OCI-LY3 (cell line): ENCODE data around the gene TEX22.
"Not testable (repeated sequence)": the region's sequence is repeated elsewhere in the genome, so short reads cannot be mapped to it uniquely, and the experiment has no call there.

Experiments used
- H2AFZ ChIP-seq: fragments of 200-600, 300-600 bp; shearing (Covaris generic); 2 replicates; pipeline ENCODE4 v1.6.0; 2014; ENCODE audit warnings: antibody characterized with exemption, low read depth, low read length
- H3K27ac ChIP-seq: fragments of 200-600, 300-600 bp; sonication (generic); 2 replicates; pipeline ENCODE4 v1.5.1; 2014; ENCODE audit warnings: mild to moderate bottlenecking, low read length, moderate library complexity, mixed read lengths
- H3K27me3 ChIP-seq: fragments of 200-600, 300-600 bp; sonication (generic); 2 replicates; pipeline ENCODE4 v1.6.1; 2014; ENCODE audit warnings: low read depth, low read length, mixed read lengths
- H3K36me3 ChIP-seq: fragments of 200-600, 300-600 bp; sonication (generic); replicated peaks from 2 replicates; pipeline ENCODE3; 2014; ENCODE audit warnings: low read depth, low read length, mixed read lengths
- H3K4me1 ChIP-seq: fragments of 300-600, 200-600 bp; sonication (generic); 2 replicates; pipeline ENCODE4 v1.6.1; 2014; ENCODE audit warnings: low read length, mixed read lengths
- H3K4me2 ChIP-seq: fragments of 200-600, 300-600 bp; sonication (generic); 2 replicates; pipeline ENCODE4 v1.6.1; 2014; ENCODE audit warnings: low read length, mixed read lengths
- H3K4me3 ChIP-seq: fragments of 300-600, 200-600 bp; sonication (generic); 2 replicates; pipeline ENCODE4 v1.5.1; 2014; ENCODE audit warnings: antibody characterized with exemption, mild to moderate bottlenecking, low read length, moderate library complexity
- H3K79me2 ChIP-seq: fragments of 300-600, 200-600 bp; shearing (Covaris generic); 2 replicates; pipeline ENCODE4 v1.6.1; 2014; ENCODE audit warnings: mild to moderate bottlenecking, low read length, mixed read lengths
- H3K9ac ChIP-seq: fragments of 300-600, 200-600 bp; shearing (Covaris generic); 2 replicates; pipeline ENCODE4 v1.6.0; 2014; ENCODE audit warnings: mild to moderate bottlenecking, low read length, moderate library complexity
- H3K9me3 ChIP-seq: fragments of 200-600, 300-600 bp; shearing (Covaris generic); 2 replicates; pipeline ENCODE4 v1.6.1; 2014; ENCODE audit warnings: low read length, mixed read lengths; ENCODE audit not compliant: insufficient read depth
- H4K20me1 ChIP-seq: fragments of 200-600, 300-600 bp; sonication (generic); 2 replicates; pipeline ENCODE4 v1.6.1; 2016; ENCODE audit warnings: low read length, mixed read lengths; ENCODE audit not compliant: insufficient read depth
- EZH2phosphoT487 ChIP-seq: fragments of 200-600 bp; shearing (Covaris generic); IDR thresholded peaks from 2 replicates; pipeline ENCODE4 v1.6.1; 2018; ENCODE audit warnings: antibody characterized with exemption, mixed run types, low read depth
- TF ChIP-seq, protein P1 (sequence below): fragments of 200-600, 300-600 bp; sonication (generic); IDR thresholded peaks from 2 replicates; pipeline ENCODE4 v1.5.1; 2014; ENCODE audit warnings: antibody characterized with exemption, low read length, low read depth

The TEX22 gene

DNA sequence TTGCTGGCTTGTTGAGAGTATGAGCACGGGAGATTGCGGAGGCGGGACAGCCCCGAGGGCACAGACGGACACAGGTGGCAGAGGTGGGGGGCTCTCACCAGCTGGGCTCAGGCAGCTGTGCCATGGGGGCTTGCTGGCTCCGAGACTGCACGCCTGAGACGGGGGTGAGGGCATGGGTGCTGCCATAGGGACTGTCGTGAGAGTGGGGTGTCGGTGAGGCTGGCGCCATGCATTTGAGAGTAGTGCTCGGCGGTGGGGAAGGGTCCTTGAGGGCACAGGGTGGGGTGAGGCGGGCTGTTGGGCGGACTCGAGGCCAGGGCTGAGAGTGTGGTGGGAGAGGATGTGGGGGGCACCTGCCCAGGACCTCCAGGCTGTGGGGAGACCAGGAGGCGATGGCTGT is 40.7 kb upstream of the TEX22 start:
- Histone ChIP-seq H3K4me1 (peaks cover 1% of the 10 kb centered on the region), H3K4me3 (no peak overlapping the region), H3K79me2 (no peaks in the 10 kb centered on the region), H2AFZ (no peak overlapping the region), H3K27me3 (no peaks in the 10 kb centered on the region), H3K36me3 (no peaks in the 10 kb centered on the region), H3K4me2 (no peak overlapping the region), H3K9me3 (no peaks in the 10 kb centered on the region), H3K9ac (no peak overlapping the region), H4K20me1 (no peaks in the 10 kb centered on the region), H3K27ac (no peak overlapping the region)
- TF ChIP-seq, protein P1, sequence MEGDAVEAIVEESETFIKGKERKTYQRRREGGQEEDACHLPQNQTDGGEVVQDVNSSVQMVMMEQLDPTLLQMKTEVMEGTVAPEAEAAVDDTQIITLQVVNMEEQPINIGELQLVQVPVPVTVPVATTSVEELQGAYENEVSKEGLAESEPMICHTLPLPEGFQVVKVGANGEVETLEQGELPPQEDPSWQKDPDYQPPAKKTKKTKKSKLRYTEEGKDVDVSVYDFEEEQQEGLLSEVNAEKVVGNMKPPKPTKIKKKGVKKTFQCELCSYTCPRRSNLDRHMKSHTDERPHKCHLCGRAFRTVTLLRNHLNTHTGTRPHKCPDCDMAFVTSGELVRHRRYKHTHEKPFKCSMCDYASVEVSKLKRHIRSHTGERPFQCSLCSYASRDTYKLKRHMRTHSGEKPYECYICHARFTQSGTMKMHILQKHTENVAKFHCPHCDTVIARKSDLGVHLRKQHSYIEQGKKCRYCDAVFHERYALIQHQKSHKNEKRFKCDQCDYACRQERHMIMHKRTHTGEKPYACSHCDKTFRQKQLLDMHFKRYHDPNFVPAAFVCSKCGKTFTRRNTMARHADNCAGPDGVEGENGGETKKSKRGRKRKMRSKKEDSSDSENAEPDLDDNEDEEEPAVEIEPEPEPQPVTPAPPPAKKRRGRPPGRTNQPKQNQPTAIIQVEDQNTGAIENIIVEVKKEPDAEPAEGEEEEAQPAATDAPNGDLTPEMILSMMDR: no peak
- TF ChIP-seq EZH2phosphoT487: no peak

DNA sequence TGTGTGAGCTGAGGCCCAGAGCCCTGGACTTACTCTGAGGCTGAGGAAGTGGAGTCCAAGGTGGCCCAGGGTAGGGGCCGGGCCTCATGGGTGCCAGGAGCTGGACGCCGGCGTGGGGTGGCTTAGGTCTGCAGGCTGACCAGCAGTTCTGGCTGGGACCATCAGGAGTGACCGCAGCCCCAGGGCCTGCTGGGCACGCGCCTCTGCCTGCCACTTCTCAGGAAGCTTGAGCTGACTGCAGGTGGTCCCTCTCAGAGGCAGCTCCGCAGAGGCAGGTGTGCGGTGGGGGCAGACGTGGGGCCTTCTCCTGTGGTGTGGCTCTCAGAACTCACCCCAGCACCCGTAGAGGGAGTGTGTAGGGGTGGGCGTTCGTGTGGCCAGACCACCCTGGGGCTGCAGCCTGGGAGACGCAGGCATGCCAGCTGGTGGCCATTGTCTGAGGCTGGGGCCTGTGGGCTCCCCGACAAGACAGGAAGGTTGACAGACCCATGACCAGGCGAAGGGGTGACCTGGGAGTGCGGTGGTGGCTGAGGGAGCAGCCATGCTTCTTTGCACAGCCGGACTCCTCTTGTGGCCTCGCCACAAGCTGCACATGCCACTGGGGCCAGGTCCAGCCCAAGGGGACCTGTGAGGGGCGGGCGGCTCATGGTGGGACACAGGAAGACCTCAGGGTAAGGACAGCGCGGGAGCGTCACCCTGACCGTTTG is 40.0 kb upstream of the TEX22 start:
- H3K4me2 ChIP-seq: no peak overlapping the region
- TF ChIP-seq, protein P1: no peak
- no peak overlapping the region for H2AFZ ChIP-seq
- no peaks in the 10 kb centered on the region for H3K27me3 ChIP-seq
- no peaks in the 10 kb centered on the region for H4K20me1 ChIP-seq
- H3K4me1 ChIP-seq: no peaks in the 10 kb centered on the region
- H3K27ac ChIP-seq: no peak overlapping the region
- no peaks in the 10 kb centered on the region for H3K79me2 ChIP-seq
- H3K4me3 ChIP-seq: no peak overlapping the region
- H3K9ac ChIP-seq: no peak overlapping the region
- no peaks in the 10 kb centered on the region for H3K9me3 ChIP-seq
- H3K36me3 ChIP-seq: no peaks in the 10 kb centered on the region

DNA sequence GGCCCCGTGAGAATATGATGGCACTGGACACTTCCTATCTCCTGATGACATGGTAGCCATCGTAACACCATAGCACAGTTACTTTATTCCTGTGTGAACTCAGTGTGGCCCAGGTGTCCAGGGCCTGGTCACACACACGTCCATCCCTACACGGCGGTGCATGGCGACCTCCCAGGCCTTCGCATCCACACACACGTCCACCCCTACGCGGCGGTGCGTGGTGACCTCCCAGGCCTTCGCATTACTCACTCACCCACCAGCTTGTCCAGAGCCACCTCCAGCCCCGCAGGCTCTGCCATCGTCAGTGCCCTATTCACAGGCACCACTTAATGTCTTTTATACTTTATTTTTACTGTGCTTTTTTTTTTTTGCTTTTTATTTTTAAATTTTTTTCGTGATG is 39.4 kb upstream of the TEX22 start:
- TF ChIP-seq, protein P1: no peak
- no peak for TF ChIP-seq EZH2phosphoT487
- Histone ChIP-seq H3K79me2 (no peaks in the 10 kb centered on the region), H3K27ac (no peak overlapping the region)

DNA sequence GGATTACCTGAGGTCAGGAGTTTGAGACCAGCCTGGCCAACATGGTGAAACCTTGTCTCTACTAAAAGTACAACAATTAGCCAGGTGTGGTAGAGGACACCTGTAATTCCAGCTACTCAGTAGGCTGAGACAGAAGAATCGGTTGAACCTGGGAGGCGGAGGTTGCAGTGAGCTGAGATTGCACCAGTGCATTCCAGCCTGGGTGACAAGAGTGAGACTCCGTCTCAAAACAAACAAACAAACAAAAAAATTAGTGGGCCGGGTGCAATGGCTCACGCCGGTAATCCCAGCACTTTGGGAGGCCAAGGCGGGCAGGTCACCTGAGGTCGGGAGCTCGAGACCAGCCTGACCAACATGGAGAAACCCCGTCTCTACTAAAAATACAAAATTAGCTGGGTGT is 36.9 kb upstream of the TEX22 start:
- H2AFZ ChIP-seq, H3K9me3 ChIP-seq, H3K27me3 ChIP-seq, H3K4me2 ChIP-seq, H4K20me1 ChIP-seq, H3K36me3 ChIP-seq, H3K79me2 ChIP-seq, H3K27ac ChIP-seq, H3K4me1 ChIP-seq, H3K9ac ChIP-seq, H3K4me3 ChIP-seq: not testable (repeated sequence)

More for the DNA sequence above, 39.4 kb upstream of the TEX22 start:
- H2AFZ ChIP-seq: no peak overlapping the region
- no peak overlapping the region for H3K4me3 ChIP-seq
- no peaks in the 10 kb centered on the region for H4K20me1 ChIP-seq
- no peak overlapping the region for H3K9ac ChIP-seq
- no peaks in the 10 kb centered on the region for H3K36me3 ChIP-seq
- H3K27me3 ChIP-seq: no peaks in the 10 kb centered on the region
- H3K4me1 ChIP-seq: no peaks in the 10 kb centered on the region
- no peak overlapping the region for H3K4me2 ChIP-seq
- H3K9me3 ChIP-seq: no peaks in the 10 kb centered on the region
